Vagina (tissue), 2 donors: ENCODE data around the gene RBM23.

Experiments
- POLR2A ChIP-seq, 2 donors: fragments of 450-650 bp; IDR thresholded peaks; one replicate each; pipeline ENCODE4 v1.6.1; 2017; ENCODE audit warnings: antibody characterized with exemption in 2 of 2, mild to moderate bottlenecking in 2 of 2, moderate library complexity in 2 of 2
- TF ChIP-seq, protein P1 (sequence below), 3 experiments: fragments of 450-650 bp in 2 of 3; fragments of 200-600 bp in 1 of 3; sonication (generic) in 1 of 3; IDR thresholded peaks; one replicate each; pipeline ENCODE4 v1.5.1; 2017 to 2019; ENCODE audit warnings: antibody characterized with exemption in 3 of 3, mild to moderate bottlenecking in 2 of 3, moderate library complexity in 2 of 3

DNA sequence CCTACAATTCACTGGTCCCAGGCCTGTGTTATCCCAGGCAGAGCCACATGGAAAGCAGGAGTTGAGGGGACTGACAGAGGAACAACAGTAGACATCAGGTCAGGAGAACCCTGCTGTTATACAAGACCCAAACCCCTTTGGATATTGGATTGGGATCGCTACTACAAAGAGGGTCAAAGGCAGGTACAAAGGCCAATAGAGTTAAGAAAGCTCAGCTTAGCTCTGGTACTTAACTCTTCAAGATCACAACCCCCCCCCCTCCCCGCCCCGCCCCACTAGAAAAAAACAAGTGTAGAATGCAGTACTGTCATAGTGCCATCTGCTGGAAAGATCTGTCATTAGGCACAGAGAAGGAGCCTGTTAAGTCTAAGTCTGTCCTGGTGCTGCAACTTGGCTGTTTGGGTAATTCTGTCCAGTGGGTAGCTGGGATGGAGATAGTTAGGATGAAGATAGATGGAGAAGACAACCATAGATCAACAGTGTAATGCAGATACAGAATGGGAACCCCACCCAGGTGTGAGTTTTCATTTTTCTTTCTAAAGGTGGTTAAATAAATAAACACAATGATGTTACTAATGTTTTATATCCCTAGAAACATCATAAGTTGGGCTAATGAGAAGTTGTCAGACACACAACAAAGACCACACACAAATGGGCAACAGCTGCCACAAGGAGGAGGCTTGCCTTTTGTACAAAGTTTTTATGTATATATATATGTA, 18.7 kb downstream of the RBM23 start:
- TF ChIP-seq, protein P1, sequence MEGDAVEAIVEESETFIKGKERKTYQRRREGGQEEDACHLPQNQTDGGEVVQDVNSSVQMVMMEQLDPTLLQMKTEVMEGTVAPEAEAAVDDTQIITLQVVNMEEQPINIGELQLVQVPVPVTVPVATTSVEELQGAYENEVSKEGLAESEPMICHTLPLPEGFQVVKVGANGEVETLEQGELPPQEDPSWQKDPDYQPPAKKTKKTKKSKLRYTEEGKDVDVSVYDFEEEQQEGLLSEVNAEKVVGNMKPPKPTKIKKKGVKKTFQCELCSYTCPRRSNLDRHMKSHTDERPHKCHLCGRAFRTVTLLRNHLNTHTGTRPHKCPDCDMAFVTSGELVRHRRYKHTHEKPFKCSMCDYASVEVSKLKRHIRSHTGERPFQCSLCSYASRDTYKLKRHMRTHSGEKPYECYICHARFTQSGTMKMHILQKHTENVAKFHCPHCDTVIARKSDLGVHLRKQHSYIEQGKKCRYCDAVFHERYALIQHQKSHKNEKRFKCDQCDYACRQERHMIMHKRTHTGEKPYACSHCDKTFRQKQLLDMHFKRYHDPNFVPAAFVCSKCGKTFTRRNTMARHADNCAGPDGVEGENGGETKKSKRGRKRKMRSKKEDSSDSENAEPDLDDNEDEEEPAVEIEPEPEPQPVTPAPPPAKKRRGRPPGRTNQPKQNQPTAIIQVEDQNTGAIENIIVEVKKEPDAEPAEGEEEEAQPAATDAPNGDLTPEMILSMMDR (IDR thresholded peaks at IDR 0.05), result peak in 2 of 3 experiments; percentile 29 to 52
- no peak for TF ChIP-seq POLR2A (IDR thresholded peaks at IDR 0.05)
